Esophagus muscularis mucosa (tissue), 4 donors: ENCODE results near the gene STX18. TPM values are rescaled to one million over a fixed set of nuclear protein-coding genes. Genes with fewer than 3 reads are reported as not detected.

Source experiments
- DNase-seq: peaks from one replicate; pipeline ENCODE4 v3.0.0-alpha.2; 2017; ENCODE audit errors: extremely low spot score
- H3K27ac ChIP-seq, 4 donors: fragments of 200-600 bp; sonication (generic); replicated peaks in 1 of 4; 1 replicate in 3 of 4; 2 replicates in 1 of 4; pipeline ENCODE4 v1.5.1; 2016 to 2019; ENCODE audit warnings: mild to moderate bottlenecking in 1 of 4
- H3K27me3 ChIP-seq, 4 donors: fragments of 200-600 bp; sonication (generic); one replicate each; pipeline versions ENCODE4 v1.5.1 to v1.6.0; 2016 to 2019
- H3K36me3 ChIP-seq, 4 donors: fragments of 200-600 bp; sonication (generic); one replicate each; pipeline ENCODE4 v1.5.1; 2016 to 2019
- H3K4me1 ChIP-seq, 4 donors: fragments of 200-600 bp; sonication (generic); one replicate each; pipeline ENCODE4 v1.5.1; 2016 to 2019
- H3K4me3 ChIP-seq, 4 donors: fragments of 200-600 bp; sonication (generic); 1 replicate in 2 of 4; 2 replicates in 2 of 4; pipeline ENCODE4 v1.5.1; 2016 to 2019; ENCODE audit warnings: mild to moderate bottlenecking in 4 of 4, moderate library complexity in 1 of 4
- H3K9me3 ChIP-seq, 4 donors: fragments of 200-600 bp; sonication (generic); 1 replicate in 3 of 4; 2 replicates in 1 of 4; pipeline ENCODE4 v1.5.1; 2016 to 2019
- CTCF ChIP-seq, 3 experiments: fragments of 200-600 bp in 2 of 3; fragments of 450-650 bp in 1 of 3; sonication (generic) in 2 of 3; IDR thresholded peaks; one replicate each; pipeline ENCODE4 v1.5.1; 2017 to 2019; ENCODE audit warnings: antibody characterized with exemption in 3 of 3, mild to moderate bottlenecking in 2 of 3, moderate library complexity in 1 of 3
- EP300 ChIP-seq: sonication (generic); formaldehyde crosslinking; IDR thresholded peaks from one replicate; pipeline ENCODE4 v1.6.1; 2017; ENCODE audit warnings: antibody characterized with exemption
- POLR2A ChIP-seq: fragments of 450-650 bp; IDR thresholded peaks from one replicate; pipeline ENCODE4 v1.6.1; 2017; ENCODE audit warnings: antibody characterized with exemption, moderate library complexity, mild to moderate bottlenecking, low read depth
- POLR2AphosphoS5 ChIP-seq, 2 donors: sonication (generic); formaldehyde crosslinking; IDR thresholded peaks; one replicate each; pipeline ENCODE4 v1.6.1; 2017; ENCODE audit warnings: antibody characterized with exemption in 2 of 2
- WGBS: methylation state at CpG from one replicate; pipeline ENCODE4 v1.1.5; 2018; 5-methylcytosine and 5-hydroxymethylcytosine counted together
- intact Hi-C: fragments of 100-400 bp; cut with DNase I; formaldehyde crosslinking; loops from one replicate; pipeline ENCODE4 v1.15.1; 2023
- total RNA-seq, 4 donors: library from RNA; depleted of rRNA; stranded (reverse); fragments of >200 nt; gene quantifications; one replicate each; pipeline versions ENCODE4 v1.1.0 to v1.2.1, GENCODE V29; 2016

Gene STX18
- total RNA-seq, 4 donors from 2014 or later = 14.5 to 21.0 (median 17.8) TPM

GRCh38 chr4:4419896-4420295, 122.0 kb downstream of the STX18 start:
- no peaks in the 10 kb centered on the region for H3K27me3 ChIP-seq
- WGBS = 95% methylated on average over 12 of the region's 12 CpGs
- intact Hi-C loops = no loop called here
- H3K36me3 ChIP-seq = peaks cover 49 to 96% (median 69%) of the 10 kb centered on the region in 4 donors
- H3K27ac ChIP-seq = no peak overlapping the region
- TF ChIP-seq POLR2A = no peak
- no peak for TF ChIP-seq POLR2AphosphoS5 (IDR thresholded peaks at IDR 0.05)
- TF ChIP-seq CTCF (IDR thresholded peaks at IDR 0.05) = no peak
- TF ChIP-seq EP300 = no peak
- H3K4me1 ChIP-seq = no peaks in the 10 kb centered on the region
- H3K9me3 ChIP-seq = no peaks in the 10 kb centered on the region
- no peak for DNase-seq
- no peak overlapping the region for H3K4me3 ChIP-seq

- no peaks in the 10 kb centered on the region for H3K9me3 ChIP-seq
- 85% methylated on average over 19 of the region's 19 CpGs for WGBS
- H3K27me3 ChIP-seq = no peaks in the 10 kb centered on the region
- H3K27ac ChIP-seq = no peak overlapping the region
- H3K4me1 ChIP-seq = no peaks in the 10 kb centered on the region
- H3K36me3 ChIP-seq = peaks cover 46 to 85% (median 58%) of the 10 kb centered on the region in 4 donors
- intact Hi-C loops = no loop called here
- no peak overlapping the region for H3K4me3 ChIP-seq
- TF ChIP-seq EP300 (no peak), CTCF (IDR thresholded peaks at IDR 0.05) (no peak), POLR2A (no peak), POLR2AphosphoS5 (IDR thresholded peaks at IDR 0.05) (no peak)
- no peak for DNase-seq
Observed at GRCh38 chr4:4418676-4419390, 123.0 kb downstream of the STX18 start.

- no peaks in the 10 kb centered on the region for H3K4me1 ChIP-seq
- WGBS = 74% methylated on average over 7 of the region's 7 CpGs
- peaks cover 37 to 76% (median 49%) of the 10 kb centered on the region in 4 donors for H3K36me3 ChIP-seq
- no peaks in the 10 kb centered on the region for H3K9me3 ChIP-seq
- DNase-seq = no peak
- H3K27ac ChIP-seq = no peak overlapping the region
- no peak for TF ChIP-seq POLR2A
- TF ChIP-seq POLR2AphosphoS5 (IDR thresholded peaks at IDR 0.05) = no peak
- no peak for TF ChIP-seq CTCF (IDR thresholded peaks at IDR 0.05)
- H3K4me3 ChIP-seq = no peak overlapping the region
- intact Hi-C loops = no loop called here
- no peaks in the 10 kb centered on the region for H3K27me3 ChIP-seq
Observed at GRCh38 chr4:4417886-4418285, 124.0 kb downstream of the STX18 start.

GRCh38 chr4:4416981-4417380, 124.9 kb downstream of the STX18 start:
- TF ChIP-seq EP300 (no peak), CTCF (IDR thresholded peaks at IDR 0.05) (no peak), POLR2A (no peak), POLR2AphosphoS5 (IDR thresholded peaks at IDR 0.05) (no peak)
- WGBS = 94% methylated on average over 11 of the region's 11 CpGs
- no peaks in the 10 kb centered on the region for H3K9me3 ChIP-seq
- no peak overlapping the region for H3K4me3 ChIP-seq
- no peaks in the 10 kb centered on the region for H3K27me3 ChIP-seq
- H3K36me3 ChIP-seq = peaks cover 30 to 67% (median 41%) of the 10 kb centered on the region in 4 donors
- DNase-seq = no peak
- no peaks in the 10 kb centered on the region for H3K4me1 ChIP-seq
- intact Hi-C loops = no loop called here
- H3K27ac ChIP-seq = no peak overlapping the region
